Measurements from ENCODE around the gene KRTAP5-8.

DNA sequence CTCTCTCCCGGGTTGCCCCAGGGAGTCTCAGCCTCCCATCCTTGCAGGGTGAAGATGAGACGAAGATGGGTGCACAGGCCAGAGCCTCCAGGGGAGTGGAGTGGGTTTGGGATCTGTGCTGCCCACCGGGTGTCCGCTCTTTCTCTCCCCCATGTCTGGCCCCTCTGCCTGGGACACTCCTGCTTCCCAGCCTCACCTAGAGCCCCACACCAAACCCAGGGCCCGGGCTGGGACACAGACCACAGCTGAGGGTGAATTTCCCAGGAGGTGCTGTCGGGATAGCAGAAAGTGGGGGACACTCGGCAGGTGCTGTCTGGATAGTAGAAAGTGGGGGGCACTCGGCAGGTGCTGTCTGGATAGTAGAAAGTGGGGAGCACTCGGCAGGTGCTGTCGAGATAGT, 35.8 kb upstream of the KRTAP5-8 start:
- TF ChIP-seq, protein P1, sequence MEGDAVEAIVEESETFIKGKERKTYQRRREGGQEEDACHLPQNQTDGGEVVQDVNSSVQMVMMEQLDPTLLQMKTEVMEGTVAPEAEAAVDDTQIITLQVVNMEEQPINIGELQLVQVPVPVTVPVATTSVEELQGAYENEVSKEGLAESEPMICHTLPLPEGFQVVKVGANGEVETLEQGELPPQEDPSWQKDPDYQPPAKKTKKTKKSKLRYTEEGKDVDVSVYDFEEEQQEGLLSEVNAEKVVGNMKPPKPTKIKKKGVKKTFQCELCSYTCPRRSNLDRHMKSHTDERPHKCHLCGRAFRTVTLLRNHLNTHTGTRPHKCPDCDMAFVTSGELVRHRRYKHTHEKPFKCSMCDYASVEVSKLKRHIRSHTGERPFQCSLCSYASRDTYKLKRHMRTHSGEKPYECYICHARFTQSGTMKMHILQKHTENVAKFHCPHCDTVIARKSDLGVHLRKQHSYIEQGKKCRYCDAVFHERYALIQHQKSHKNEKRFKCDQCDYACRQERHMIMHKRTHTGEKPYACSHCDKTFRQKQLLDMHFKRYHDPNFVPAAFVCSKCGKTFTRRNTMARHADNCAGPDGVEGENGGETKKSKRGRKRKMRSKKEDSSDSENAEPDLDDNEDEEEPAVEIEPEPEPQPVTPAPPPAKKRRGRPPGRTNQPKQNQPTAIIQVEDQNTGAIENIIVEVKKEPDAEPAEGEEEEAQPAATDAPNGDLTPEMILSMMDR (conservative IDR thresholded peaks at IDR 0.05 in 1 of 2, IDR thresholded peaks at IDR 0.05 in 1 of 2; ENCODE audit: low read depth in 1 of 2, low read length in 2 of 2) = no peak
- TF ChIP-seq EZH2 (IDR thresholded peaks at IDR 0.05; ENCODE audit: low read length, missing control alignments) = no peak

Data from fibroblast of lung (primary cell).